ENCODE data around the gene RPL13.

GRCh38 chr16:89545044-89545830 is 15.2 kb upstream of the RPL13 start:
- TF ChIP-seq CTCF (IDR thresholded peaks at IDR 0.05) (no peak), ZFX (IDR thresholded peaks at IDR 0.05; ENCODE audit: borderline replicate concordance) (no peak)

All from 22Rv1 (cell line).